C4-2B (cell line): ENCODE measurements around the gene EML5.
"Not testable (repeated sequence)": the region's sequence is repeated elsewhere in the genome, so short reads cannot be mapped to it uniquely, and the experiment has no call there.

Experiments
- H3K27ac ChIP-seq: fragments of 450-650 bp; 2 replicates; pipeline ENCODE4 v1.5.1; 2017
- CTCF ChIP-seq: fragments of 450-650 bp; conservative IDR thresholded peaks from 2 replicates; pipeline ENCODE4 v1.5.1; 2017; ENCODE audit warnings: mild to moderate bottlenecking
- ZFX ChIP-seq: fragments of 450-650 bp; IDR thresholded peaks from 2 replicates; pipeline ENCODE4 v1.6.1; 2017

EML5 gene

GRCh38 chr14:88823968-88824313 lies 31.2 kb upstream of the EML5 start:
- peak overlapping the region; percentile 85 for H3K27ac ChIP-seq
- TF ChIP-seq CTCF (no peak), ZFX (no peak)

GRCh38 chr14:88821888-88822287 lies 29.1 kb upstream of the EML5 start:
- TF ChIP-seq CTCF (no peak), ZFX (no peak)
- H3K27ac ChIP-seq = no peak overlapping the region; the same call in 1 of the 2 replicates

GRCh38 chr14:88821378-88821777 lies 28.6 kb upstream of the EML5 start:
- no peak overlapping the region; the same call in 1 of the 2 replicates for H3K27ac ChIP-seq
- TF ChIP-seq CTCF (no peak), ZFX (no peak)

GRCh38 chr14:88819674-88820073 lies 26.9 kb upstream of the EML5 start:
- H3K27ac ChIP-seq = not testable (repeated sequence)

GRCh38 chr14:88818018-88818417 lies 25.3 kb upstream of the EML5 start:
- H3K27ac ChIP-seq = no peak overlapping the region
- TF ChIP-seq CTCF (no peak), ZFX (no peak)

- no peak overlapping the region for H3K27ac ChIP-seq
- TF ChIP-seq ZFX = no peak
- TF ChIP-seq CTCF = no peak
Observed at GRCh38 chr14:88815980-88816379, 23.2 kb upstream of the EML5 start.

GRCh38 chr14:88808359-88808758 lies 15.6 kb upstream of the EML5 start:
- no peak overlapping the region for H3K27ac ChIP-seq
- TF ChIP-seq CTCF (no peak), ZFX (no peak)

GRCh38 chr14:88804477-88804876 lies 11.7 kb upstream of the EML5 start:
- TF ChIP-seq ZFX (no peak), CTCF (no peak)
- H3K27ac ChIP-seq = no peak overlapping the region
